ENCODE measurements around the gene CDK8.
"Not testable (repeated sequence)": the region's sequence is repeated elsewhere in the genome, so short reads cannot be mapped to it uniquely, and the experiment has no call there.

CDK8 gene

DNA sequence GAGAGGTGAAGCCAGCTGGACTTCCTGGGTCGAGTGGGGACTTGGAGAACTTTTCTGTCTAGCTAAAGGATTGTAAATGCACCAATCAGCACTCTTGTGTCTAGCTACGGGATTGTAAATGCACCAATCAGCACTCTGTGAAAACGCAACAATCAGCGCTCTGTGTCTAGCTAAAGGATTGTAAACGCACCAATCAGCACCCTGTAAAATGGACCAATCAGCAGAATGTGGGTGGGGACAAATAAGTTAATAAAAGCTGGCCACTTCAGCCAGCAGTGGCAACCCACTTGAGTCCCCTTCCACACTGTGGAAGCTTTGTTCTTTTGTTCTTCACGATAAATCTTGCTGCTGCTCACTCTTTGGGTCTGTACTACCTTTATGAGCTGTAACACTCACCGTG, 58.1 kb downstream of the CDK8 start:
- not testable (repeated sequence) for H3K36me3 ChIP-seq (ENCODE audit: control insufficient read depth, insufficient read depth, low read length, severe bottlenecking); DNase-seq (ENCODE audit: low read depth); H3K9me3 ChIP-seq (ENCODE audit: control insufficient read depth, low read length); H3K4me3 ChIP-seq (ENCODE audit: low read length); H3K27me3 ChIP-seq (replicated peaks; ENCODE audit: control insufficient read depth, insufficient read depth, low read length); H3K9ac ChIP-seq (ENCODE audit: low read length); H3K4me1 ChIP-seq (ENCODE audit: control insufficient read depth, insufficient read depth, low read length)

DNA sequence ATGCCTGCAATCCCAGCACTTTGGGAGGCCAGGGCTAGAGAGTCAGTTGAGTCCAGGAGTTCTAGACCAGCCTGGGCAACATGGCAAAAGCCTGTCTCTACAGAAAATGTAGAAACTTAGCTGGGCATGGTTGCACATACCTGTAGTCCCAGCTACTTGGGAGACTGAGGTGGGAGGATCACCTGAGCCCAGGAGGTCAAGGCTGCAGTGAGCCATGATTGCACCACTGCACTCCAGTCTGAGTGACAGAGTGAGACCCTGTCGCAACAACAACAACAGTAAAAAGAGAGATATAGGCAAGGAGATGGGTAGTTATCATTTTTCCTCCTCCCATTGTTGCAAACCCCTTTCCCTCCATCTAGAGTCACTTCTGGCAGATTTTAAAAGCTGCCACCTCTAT, 62.2 kb downstream of the CDK8 start:
- not testable (repeated sequence) for H3K9me3 ChIP-seq (ENCODE audit: control insufficient read depth, low read length); H3K4me1 ChIP-seq (ENCODE audit: control insufficient read depth, insufficient read depth, low read length); DNase-seq (ENCODE audit: low read depth); H3K9ac ChIP-seq (ENCODE audit: low read length); H3K4me3 ChIP-seq (ENCODE audit: low read length); H3K27me3 ChIP-seq (replicated peaks; ENCODE audit: control insufficient read depth, insufficient read depth, low read length); H3K36me3 ChIP-seq (ENCODE audit: control insufficient read depth, insufficient read depth, low read length, severe bottlenecking)

DNA sequence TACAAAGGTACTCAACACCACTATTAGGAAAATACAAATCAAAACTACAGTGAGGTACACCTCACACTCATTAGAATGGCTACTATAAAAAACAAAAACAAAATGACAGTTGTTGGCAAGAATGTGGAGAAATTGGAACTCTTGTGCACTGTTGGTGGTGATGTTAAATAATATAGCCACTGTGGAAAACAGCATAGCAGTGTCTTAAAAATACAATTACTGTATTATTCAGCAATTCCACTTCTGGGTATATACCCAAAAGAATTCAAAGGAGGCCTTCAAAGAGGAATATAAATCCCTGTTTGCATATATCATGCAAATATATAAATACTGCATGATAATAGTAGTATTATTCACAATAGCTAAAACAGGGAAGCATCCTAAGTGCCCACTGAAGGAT, 66.8 kb downstream of the CDK8 start:
- H3K4me1 ChIP-seq (ENCODE audit: control insufficient read depth, insufficient read depth, low read length), result no peaks in the 10 kb centered on the region
- H3K9ac ChIP-seq (ENCODE audit: low read length), result no peak overlapping the region
- no peaks in the 10 kb centered on the region for H3K27me3 ChIP-seq (replicated peaks; ENCODE audit: control insufficient read depth, insufficient read depth, low read length)
- no peak for DNase-seq (ENCODE audit: low read depth)
- no peaks in the 10 kb centered on the region for H3K9me3 ChIP-seq (ENCODE audit: control insufficient read depth, low read length)
- H3K4me3 ChIP-seq (ENCODE audit: low read length), result no peak overlapping the region
- no peaks in the 10 kb centered on the region for H3K36me3 ChIP-seq (ENCODE audit: control insufficient read depth, insufficient read depth, low read length, severe bottlenecking)

DNA sequence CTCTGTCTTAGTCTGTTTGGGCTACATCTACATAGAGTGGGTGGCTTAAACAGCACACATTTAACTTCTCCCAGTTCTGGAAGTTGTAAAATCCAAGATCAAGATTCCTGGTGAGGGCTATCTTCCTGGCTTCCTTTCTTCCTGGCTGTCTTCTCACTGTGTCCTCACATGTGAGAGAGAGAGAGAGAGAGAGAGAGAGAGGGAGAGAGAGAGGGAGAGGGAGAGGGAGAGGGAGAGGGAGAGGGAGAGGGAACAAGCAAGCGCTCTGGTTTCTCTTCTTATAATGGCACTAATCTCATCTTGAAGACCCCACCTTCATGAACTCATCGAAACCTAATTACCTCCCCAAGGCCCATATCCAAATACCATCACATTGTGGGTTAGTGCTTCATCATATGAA, 69.2 kb downstream of the CDK8 start:
- Histone ChIP-seq H3K4me1 (ENCODE audit: control insufficient read depth, insufficient read depth, low read length) (no peaks in the 10 kb centered on the region), H3K4me3 (ENCODE audit: low read length) (no peak overlapping the region), H3K27me3 (replicated peaks; ENCODE audit: control insufficient read depth, insufficient read depth, low read length) (no peaks in the 10 kb centered on the region), H3K36me3 (ENCODE audit: control insufficient read depth, insufficient read depth, low read length, severe bottlenecking) (no peaks in the 10 kb centered on the region), H3K9ac (ENCODE audit: low read length) (no peak overlapping the region), H3K9me3 (ENCODE audit: control insufficient read depth, low read length) (no peaks in the 10 kb centered on the region)
- DNase-seq (ENCODE audit: low read depth), result no peak

DNA sequence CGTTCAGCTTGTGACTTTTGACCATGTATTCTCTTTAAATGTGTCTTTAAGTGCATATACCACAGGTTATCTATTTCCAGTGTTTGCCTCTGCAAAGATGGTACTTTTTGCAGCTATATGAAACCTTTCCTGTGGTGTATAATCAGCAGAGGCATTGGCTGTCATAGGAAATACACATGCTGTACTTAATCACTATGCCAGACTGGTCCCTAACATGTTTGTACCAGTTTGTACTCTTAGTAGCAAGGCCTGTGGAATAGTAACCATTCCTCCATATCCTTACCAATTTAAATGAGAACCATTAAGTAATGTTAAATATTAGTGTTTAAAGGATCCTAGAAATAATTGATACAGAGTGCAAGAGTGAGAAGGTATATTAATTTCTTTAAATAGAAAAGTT, 69.8 kb downstream of the CDK8 start:
- Histone ChIP-seq H3K4me3 (ENCODE audit: low read length) (no peak overlapping the region), H3K27me3 (replicated peaks; ENCODE audit: control insufficient read depth, insufficient read depth, low read length) (no peaks in the 10 kb centered on the region), H3K4me1 (ENCODE audit: control insufficient read depth, insufficient read depth, low read length) (no peaks in the 10 kb centered on the region), H3K36me3 (ENCODE audit: control insufficient read depth, insufficient read depth, low read length, severe bottlenecking) (no peaks in the 10 kb centered on the region), H3K9me3 (ENCODE audit: control insufficient read depth, low read length) (no peaks in the 10 kb centered on the region), H3K9ac (ENCODE audit: low read length) (no peak overlapping the region)
- DNase-seq (ENCODE audit: low read depth), result no peak

DNA sequence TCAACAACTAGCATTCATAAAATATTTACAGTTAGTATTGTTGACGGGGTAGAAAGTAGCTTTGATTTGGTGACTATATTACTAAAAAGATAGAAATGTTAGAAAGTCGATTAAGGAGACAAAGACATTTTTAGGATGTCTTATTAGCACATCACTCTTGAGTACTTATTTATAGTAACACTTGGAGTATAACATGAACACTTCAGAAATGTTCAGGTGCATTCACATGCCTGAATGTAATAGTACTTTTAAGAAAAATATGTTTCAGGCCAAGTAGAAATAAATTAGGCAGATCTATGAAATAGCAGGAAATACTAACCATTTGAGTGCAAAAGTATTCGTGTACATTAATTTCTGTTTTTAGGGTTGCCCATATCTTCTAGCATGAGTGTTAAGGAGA, 70.4 kb downstream of the CDK8 start:
- H3K4me1 ChIP-seq (ENCODE audit: control insufficient read depth, insufficient read depth, low read length), result no peaks in the 10 kb centered on the region
- H3K9me3 ChIP-seq (ENCODE audit: control insufficient read depth, low read length), result no peaks in the 10 kb centered on the region

DNA sequence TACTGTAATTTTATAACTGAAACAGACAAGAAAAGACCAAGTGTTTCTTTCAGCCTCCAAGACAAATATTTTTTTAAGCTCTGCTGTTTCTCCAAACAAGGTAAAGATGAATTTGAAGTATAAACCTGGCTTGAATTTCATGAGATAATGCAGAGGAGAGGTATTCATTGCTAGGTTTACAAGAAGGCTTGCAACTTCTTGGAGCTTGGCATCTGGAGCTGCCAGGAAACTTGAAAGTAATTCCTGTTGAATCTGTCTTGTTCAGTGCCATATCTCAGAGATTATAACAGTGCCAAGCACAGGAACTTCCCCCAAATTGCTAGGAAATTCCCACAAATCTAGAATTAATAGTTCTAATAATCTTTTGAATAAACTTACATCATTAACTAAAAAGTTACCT, 70.9 kb downstream of the CDK8 start:
- Histone ChIP-seq H3K36me3 (ENCODE audit: control insufficient read depth, insufficient read depth, low read length, severe bottlenecking) (no peaks in the 10 kb centered on the region), H3K9me3 (ENCODE audit: control insufficient read depth, low read length) (no peaks in the 10 kb centered on the region), H3K4me1 (ENCODE audit: control insufficient read depth, insufficient read depth, low read length) (no peaks in the 10 kb centered on the region), H3K27me3 (replicated peaks; ENCODE audit: control insufficient read depth, insufficient read depth, low read length) (no peaks in the 10 kb centered on the region), H3K9ac (ENCODE audit: low read length) (no peak overlapping the region), H3K4me3 (ENCODE audit: low read length) (no peak overlapping the region)
- peak; percentile 4 for DNase-seq (ENCODE audit: low read depth)

More for the DNA sequence above, 70.4 kb downstream of the CDK8 start:
- Histone ChIP-seq H3K4me3 (ENCODE audit: low read length) (no peak overlapping the region), H3K9ac (ENCODE audit: low read length) (no peak overlapping the region), H3K36me3 (ENCODE audit: control insufficient read depth, insufficient read depth, low read length, severe bottlenecking) (no peaks in the 10 kb centered on the region), H3K27me3 (replicated peaks; ENCODE audit: control insufficient read depth, insufficient read depth, low read length) (no peaks in the 10 kb centered on the region)
- no peak for DNase-seq (ENCODE audit: low read depth)

DNA sequence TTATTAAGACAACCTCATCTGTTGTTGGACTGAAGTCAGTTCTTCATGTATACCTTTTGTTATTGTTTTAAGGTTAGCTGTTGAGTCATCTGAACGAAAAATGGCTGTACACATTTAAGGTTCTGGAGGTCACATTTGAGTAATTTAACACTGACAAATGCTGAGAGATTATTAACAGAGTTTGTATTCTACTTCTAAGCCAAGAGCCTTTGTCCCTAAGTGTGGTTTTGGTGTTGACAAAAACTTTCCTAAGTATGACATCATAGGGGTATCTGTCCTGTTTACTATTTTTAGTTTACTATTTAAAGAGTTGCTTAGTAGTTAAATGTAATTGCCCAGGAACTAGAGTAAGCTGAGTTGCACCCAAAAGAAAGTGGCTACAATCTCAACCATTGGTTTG, 71.9 kb downstream of the CDK8 start:
- Histone ChIP-seq H3K9me3 (ENCODE audit: control insufficient read depth, low read length) (no peaks in the 10 kb centered on the region), H3K4me3 (ENCODE audit: low read length) (no peak overlapping the region), H3K27me3 (replicated peaks; ENCODE audit: control insufficient read depth, insufficient read depth, low read length) (no peaks in the 10 kb centered on the region), H3K36me3 (ENCODE audit: control insufficient read depth, insufficient read depth, low read length, severe bottlenecking) (no peaks in the 10 kb centered on the region), H3K9ac (ENCODE audit: low read length) (no peak overlapping the region), H3K4me1 (ENCODE audit: control insufficient read depth, insufficient read depth, low read length) (no peaks in the 10 kb centered on the region)
- DNase-seq (ENCODE audit: low read depth), result no peak

DNA sequence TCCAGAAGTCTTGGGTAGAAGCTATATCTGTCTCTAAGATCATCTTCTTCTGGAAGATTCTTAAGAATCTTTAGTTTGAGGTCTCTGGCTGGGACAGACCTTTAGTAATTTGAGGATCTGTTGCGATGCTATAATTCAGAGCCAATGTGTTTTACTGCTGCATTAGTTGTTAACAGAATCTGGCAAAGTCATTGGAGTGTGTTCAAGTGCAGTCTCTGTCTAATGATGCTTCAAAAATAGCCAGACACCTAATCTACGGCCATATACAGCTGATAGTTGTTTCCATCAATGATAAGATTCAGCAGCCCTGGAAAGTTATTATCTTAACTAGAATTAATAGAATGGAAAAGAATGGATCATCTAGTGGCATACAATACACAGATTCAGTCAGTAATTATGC, 72.6 kb downstream of the CDK8 start:
- no peak overlapping the region for H3K9ac ChIP-seq (ENCODE audit: low read length)
- no peak overlapping the region for H3K4me3 ChIP-seq (ENCODE audit: low read length)
- no peaks in the 10 kb centered on the region for H3K9me3 ChIP-seq (ENCODE audit: control insufficient read depth, low read length)
- H3K4me1 ChIP-seq (ENCODE audit: control insufficient read depth, insufficient read depth, low read length), result no peaks in the 10 kb centered on the region
- H3K36me3 ChIP-seq (ENCODE audit: control insufficient read depth, insufficient read depth, low read length, severe bottlenecking), result no peaks in the 10 kb centered on the region
- no peak for DNase-seq (ENCODE audit: low read depth)
- H3K27me3 ChIP-seq (replicated peaks; ENCODE audit: control insufficient read depth, insufficient read depth, low read length), result no peaks in the 10 kb centered on the region

DNA sequence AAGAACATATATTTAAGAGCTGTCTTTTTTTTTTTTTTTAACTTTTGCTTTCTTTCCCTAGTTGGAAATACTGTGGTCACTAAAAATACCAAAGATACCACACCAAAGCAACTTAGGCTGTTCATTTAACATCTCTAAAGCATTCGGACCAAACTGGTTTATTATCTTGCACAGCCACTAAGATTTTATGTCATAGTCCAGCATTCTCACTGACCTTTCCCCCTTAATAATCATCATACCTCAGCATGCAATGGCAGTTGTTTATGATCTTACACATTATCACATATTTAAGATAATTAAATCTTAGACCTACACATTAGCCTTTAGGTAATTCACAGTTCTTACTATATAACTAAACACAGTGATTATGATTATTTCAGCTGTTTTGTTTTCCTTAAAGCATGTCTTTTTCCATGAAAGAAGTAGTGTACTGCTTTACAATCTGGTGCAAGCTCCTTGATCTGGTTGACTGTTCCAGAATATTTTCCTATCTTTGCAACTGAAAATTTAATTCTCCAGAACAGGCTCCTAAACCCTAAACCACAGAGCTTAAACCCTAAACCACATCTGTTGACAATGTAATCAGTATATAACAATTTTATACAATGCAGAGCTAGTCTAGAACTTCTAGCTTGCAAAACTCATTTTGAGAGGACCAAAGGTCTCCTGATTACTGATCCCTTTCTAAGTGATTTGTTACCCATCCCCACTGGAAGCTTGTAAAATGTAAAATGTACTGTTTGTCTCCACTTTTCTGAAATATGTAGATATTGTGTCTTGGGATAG, 74.2 kb downstream of the CDK8 start:
- no peak overlapping the region for H3K9ac ChIP-seq (ENCODE audit: low read length)
- H3K4me1 ChIP-seq (ENCODE audit: control insufficient read depth, insufficient read depth, low read length), result no peaks in the 10 kb centered on the region
- H3K9me3 ChIP-seq (ENCODE audit: control insufficient read depth, low read length), result no peaks in the 10 kb centered on the region
- H3K36me3 ChIP-seq (ENCODE audit: control insufficient read depth, insufficient read depth, low read length, severe bottlenecking), result no peaks in the 10 kb centered on the region
- H3K27me3 ChIP-seq (replicated peaks; ENCODE audit: control insufficient read depth, insufficient read depth, low read length), result no peaks in the 10 kb centered on the region
- no peak overlapping the region for H3K4me3 ChIP-seq (ENCODE audit: low read length)
- no peak for DNase-seq (ENCODE audit: low read depth)

DNA sequence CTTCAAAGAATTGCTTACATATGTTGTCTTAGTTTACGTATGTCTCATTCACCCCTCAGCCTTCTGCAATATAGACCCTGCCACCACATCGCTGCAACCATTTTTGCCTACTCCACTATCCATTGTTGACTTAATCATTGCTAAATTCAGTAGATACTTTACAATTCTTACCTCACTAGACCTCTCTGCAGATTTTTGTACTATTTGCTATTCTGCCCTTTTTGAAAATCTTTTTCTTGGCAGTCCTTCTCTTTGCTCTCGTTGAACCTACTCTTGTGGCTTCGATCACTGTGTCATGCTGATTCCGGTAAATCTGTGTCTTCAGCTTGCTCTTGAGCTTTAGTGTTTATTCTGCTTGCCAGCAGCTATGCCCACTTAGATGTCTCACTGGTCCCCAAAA, 81.2 kb downstream of the CDK8 start:
- H3K27me3 ChIP-seq (replicated peaks; ENCODE audit: control insufficient read depth, insufficient read depth, low read length), result no peaks in the 10 kb centered on the region

DNA sequence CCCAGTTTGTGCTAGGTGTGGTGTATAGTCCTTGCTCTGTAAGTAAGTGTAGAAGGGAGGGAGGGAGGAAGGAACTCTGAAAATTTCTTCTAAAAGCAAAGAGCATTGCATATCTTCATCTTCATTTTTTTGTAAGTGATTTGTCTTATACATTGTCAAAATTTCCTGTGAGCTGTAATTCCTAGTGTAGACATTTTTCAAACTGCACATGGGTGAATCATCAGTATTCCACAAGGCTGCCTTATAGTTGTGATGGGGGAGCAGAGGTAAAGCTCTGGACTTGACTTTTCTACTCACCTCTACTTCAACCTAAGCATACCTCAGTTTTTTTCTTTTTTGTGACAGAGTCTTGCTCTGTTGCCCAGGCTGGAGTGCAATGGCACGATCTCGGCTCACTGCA, 86.9 kb downstream of the CDK8 start:
- H3K9me3 ChIP-seq (ENCODE audit: control insufficient read depth, low read length), result no peaks in the 10 kb centered on the region
- H3K27me3 ChIP-seq (replicated peaks; ENCODE audit: control insufficient read depth, insufficient read depth, low read length), result no peaks in the 10 kb centered on the region
- DNase-seq (ENCODE audit: low read depth), result peak; percentile 12
- H3K36me3 ChIP-seq (ENCODE audit: control insufficient read depth, insufficient read depth, low read length, severe bottlenecking), result peaks cover 8% of the 10 kb centered on the region
- H3K4me1 ChIP-seq (ENCODE audit: control insufficient read depth, insufficient read depth, low read length), result no peaks in the 10 kb centered on the region
- H3K4me3 ChIP-seq (ENCODE audit: low read length), result no peak overlapping the region
- H3K9ac ChIP-seq (ENCODE audit: low read length), result no peak overlapping the region

More for the DNA sequence above, 81.2 kb downstream of the CDK8 start:
- H3K9ac ChIP-seq (ENCODE audit: low read length), result no peak overlapping the region
- no peaks in the 10 kb centered on the region for H3K9me3 ChIP-seq (ENCODE audit: control insufficient read depth, low read length)
- H3K36me3 ChIP-seq (ENCODE audit: control insufficient read depth, insufficient read depth, low read length, severe bottlenecking), result no peaks in the 10 kb centered on the region
- H3K4me1 ChIP-seq (ENCODE audit: control insufficient read depth, insufficient read depth, low read length), result no peaks in the 10 kb centered on the region
- DNase-seq (ENCODE audit: low read depth), result no peak
- no peak overlapping the region for H3K4me3 ChIP-seq (ENCODE audit: low read length)
